ENCODE data around the gene FBLN5. TPM values are rescaled to one million over a fixed set of nuclear protein-coding genes. Genes with fewer than 3 reads are reported as not detected.
A peak's percentile ranks its signal among the peaks of the same experiment; 100 is the strongest.

FBLN5 gene
- total and polyA plus RNA-seq, 2 donors (not counting 3 experiments of a cell fraction or from before 2014, with no cell fraction given): 27.6 to 33.1 TPM

DNA sequence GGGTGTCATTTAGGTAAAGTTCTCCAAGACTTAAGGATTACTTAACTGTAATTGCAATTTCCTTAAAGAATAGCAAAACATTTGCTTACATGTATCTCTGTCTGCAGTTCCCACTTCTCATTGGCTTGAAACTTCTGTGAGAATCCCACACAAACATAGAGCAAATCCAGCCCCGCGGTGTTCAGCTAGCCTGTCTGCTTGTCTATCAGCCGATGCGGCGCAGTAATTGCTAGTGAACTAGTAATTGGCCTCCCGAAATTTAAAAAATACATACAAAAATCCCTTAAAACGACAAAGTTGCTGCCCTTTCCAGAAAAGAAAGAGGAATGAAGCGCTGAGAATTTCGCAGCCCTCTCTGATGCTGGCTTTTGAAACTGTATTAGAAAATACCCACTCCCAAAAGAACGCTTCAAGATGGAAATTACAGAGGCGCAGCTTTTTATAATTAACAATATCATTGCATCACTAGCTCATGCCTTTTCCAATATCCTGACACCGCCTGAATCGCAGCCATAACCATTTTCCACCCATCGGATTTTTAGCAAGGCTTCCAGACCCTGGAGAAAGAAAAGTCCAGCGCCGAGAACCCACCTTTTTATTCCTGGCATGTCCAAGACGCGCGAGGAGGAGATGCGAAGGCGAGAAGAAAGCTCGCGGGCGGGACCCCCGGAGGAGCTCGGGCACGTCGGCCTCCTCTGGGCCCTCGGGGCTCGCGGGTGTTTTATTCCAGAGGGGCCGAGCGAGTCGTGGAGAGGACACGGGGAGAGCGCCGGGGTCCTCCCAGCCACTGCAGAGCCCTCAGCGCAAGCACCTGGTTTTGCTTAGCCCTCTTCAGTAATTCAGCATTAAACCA is 646 bp downstream of the FBLN5 start:
- Histone ChIP-seq H3K36me3 (ENCODE audit: control insufficient read depth in 2 of 2, extremely low read depth in 1 of 2, insufficient read depth in 2 of 2, low read length in 2 of 2) (no peaks in the 10 kb centered on the region), H3K27me3 (ENCODE audit: control insufficient read depth in 2 of 2, insufficient read depth in 2 of 2, low read length in 2 of 2) (peaks cover 0 to 17% of the 10 kb centered on the region in 2 experiments), H4K20me1 (replicated peaks; ENCODE audit: control insufficient read depth, extremely low read depth, insufficient read depth, low read length) (no peaks in the 10 kb centered on the region), H3K9me1 (replicated peaks; ENCODE audit: control insufficient read depth, extremely low read depth, insufficient read depth, low read length) (no peaks in the 10 kb centered on the region), H2AFZ (ENCODE audit: low read depth, low read length) (peak overlapping the region; percentile 68), H3K4me3 (replicated peaks in 1 of 3; ENCODE audit: insufficient read depth in 1 of 3, low read depth in 1 of 3, low read length in 3 of 3) (peak overlapping the region; percentile 2 to 55 (median 48)), H3K4me2 (ENCODE audit: insufficient read depth, low read length) (peak overlapping the region; percentile 78), H3K4me1 (ENCODE audit: control insufficient read depth, extremely low read depth, insufficient read depth, low read length) (peaks cover 4% of the 10 kb centered on the region), H3K79me2 (ENCODE audit: control insufficient read depth, insufficient read depth, low read length) (no peaks in the 10 kb centered on the region), H3K27ac (ENCODE audit: insufficient read depth, low read depth, low read length) (no peak overlapping the region), H3K9ac (replicated peaks; ENCODE audit: extremely low read depth, insufficient read depth, low read length) (peak overlapping the region; percentile 0), H3K9me3 (replicated peaks; ENCODE audit: control insufficient read depth, insufficient read depth, low read length) (no peaks in the 10 kb centered on the region)
- TF ChIP-seq, protein P1, sequence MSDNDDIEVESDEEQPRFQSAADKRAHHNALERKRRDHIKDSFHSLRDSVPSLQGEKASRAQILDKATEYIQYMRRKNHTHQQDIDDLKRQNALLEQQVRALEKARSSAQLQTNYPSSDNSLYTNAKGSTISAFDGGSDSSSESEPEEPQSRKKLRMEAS (IDR thresholded peaks at IDR 0.05; ENCODE audit: insufficient read depth, insufficient read length): no peak
- TF ChIP-seq GATA2 (IDR thresholded peaks at IDR 0.05; ENCODE audit: insufficient read depth, insufficient read length, low read depth, low read length) (no peak), POLR2AphosphoS5 (IDR thresholded peaks at IDR 0.05; ENCODE audit: insufficient read depth, low read depth, low read length) (no peak), EZH2 (IDR thresholded peaks at IDR 0.05; ENCODE audit: borderline replicate concordance, low read depth, low read length, severe bottlenecking) (no peak), POLR2A (IDR thresholded peaks at IDR 0.05; ENCODE audit: low read depth, low read length) (no peak), MYC (IDR thresholded peaks at IDR 0.05; ENCODE audit: low read depth, low read length) (no peak), JUN (IDR thresholded peaks at IDR 0.05; ENCODE audit: borderline replicate concordance, insufficient read depth, insufficient read length, low read depth) (no peak), FOS (IDR thresholded peaks at IDR 0.05; ENCODE audit: borderline replicate concordance, insufficient read depth, low read length) (no peak)
- TF ChIP-seq, protein P2, sequence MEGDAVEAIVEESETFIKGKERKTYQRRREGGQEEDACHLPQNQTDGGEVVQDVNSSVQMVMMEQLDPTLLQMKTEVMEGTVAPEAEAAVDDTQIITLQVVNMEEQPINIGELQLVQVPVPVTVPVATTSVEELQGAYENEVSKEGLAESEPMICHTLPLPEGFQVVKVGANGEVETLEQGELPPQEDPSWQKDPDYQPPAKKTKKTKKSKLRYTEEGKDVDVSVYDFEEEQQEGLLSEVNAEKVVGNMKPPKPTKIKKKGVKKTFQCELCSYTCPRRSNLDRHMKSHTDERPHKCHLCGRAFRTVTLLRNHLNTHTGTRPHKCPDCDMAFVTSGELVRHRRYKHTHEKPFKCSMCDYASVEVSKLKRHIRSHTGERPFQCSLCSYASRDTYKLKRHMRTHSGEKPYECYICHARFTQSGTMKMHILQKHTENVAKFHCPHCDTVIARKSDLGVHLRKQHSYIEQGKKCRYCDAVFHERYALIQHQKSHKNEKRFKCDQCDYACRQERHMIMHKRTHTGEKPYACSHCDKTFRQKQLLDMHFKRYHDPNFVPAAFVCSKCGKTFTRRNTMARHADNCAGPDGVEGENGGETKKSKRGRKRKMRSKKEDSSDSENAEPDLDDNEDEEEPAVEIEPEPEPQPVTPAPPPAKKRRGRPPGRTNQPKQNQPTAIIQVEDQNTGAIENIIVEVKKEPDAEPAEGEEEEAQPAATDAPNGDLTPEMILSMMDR (IDR thresholded peaks at IDR 0.05; ENCODE audit: extremely low read depth in 1 of 2, insufficient read depth in 1 of 2, low read depth in 1 of 2, low read length in 2 of 2): no peak
- CTCF ChIA-PET: interaction anchor here (0.6 to 4.6 kb wide), 9 partner anchors 18 to 160 kb away, joined by 3 to 51 read pairs (median 3); partner anchors contain the start of gene ATXN3
- FAIRE-seq (peak; percentile 76), DNase-seq (ENCODE audit: low read depth, low spot score) (peak; percentile 55)
- POLR2A ChIA-PET: no interaction called here
- intact Hi-C loops (cut with micrococcal nuclease) (loop anchor here (1.0 to 5.0 kb wide), 6 partner anchors 34 to 438 kb away; partner anchors contain the start of genes ATXN3, CPSF2, NDUFB1 and TRIP11), dilution Hi-C loops (cut with MboI; ENCODE audit: extremely low pct_ligation_motif_present, low sequenced_read_pairs) (no loop called here)
- TSS peak; percentile 51 for BruUV-seq (replicated peaks)

Data from endothelial cell of umbilical vein (primary cell).